HEK293 (cell line): ENCODE measurements around the gene MINDY2.
A peak's percentile ranks its signal among the peaks of the same experiment; 100 is the strongest.

Experiments
- CTCF ChIA-PET: fragments of 350-600 bp; formaldehyde crosslinking; extraction: SDS; loops from one replicate; lab custom pipeline; 2021; ENCODE audit warnings: antibody characterized with exemption; lab: Yijun Ruan, JAX
- POLR2A ChIA-PET: fragments of 300-600 bp; formaldehyde crosslinking; extraction: SDS; loops from one replicate; lab custom pipeline; 2020; ENCODE audit warnings: antibody characterized with exemption, inconsistent platforms; lab: Yijun Ruan, JAX
- H3K27ac ChIP-seq: fragments of 200-500 bp; sonication (Bioruptor generic); 2 replicates; pipeline ENCODE4 v1.5.1; 2014; ENCODE audit warnings: low read depth, low read length, control low read depth, inconsistent platforms; ENCODE audit errors: extremely low read depth
- H3K36me3 ChIP-seq, 2 experiments: fragments of 200-500 bp in 1 of 2; sonication (Bioruptor generic) in 1 of 2; 1 replicate in 1 of 2; 2 replicates in 1 of 2; pipeline ENCODE4 v1.5.1; 2014 to 2017; ENCODE audit warnings: inconsistent platforms in 2 of 2, low read length in 2 of 2; ENCODE audit not compliant: control insufficient read depth in 2 of 2, insufficient read depth in 1 of 2
- H3K4me1 ChIP-seq: fragments of 200-500 bp; sonication (Bioruptor generic); 2 replicates; pipeline ENCODE4 v1.5.1; 2014; ENCODE audit warnings: mild to moderate bottlenecking, low read length, inconsistent platforms; ENCODE audit not compliant: control insufficient read depth, insufficient read depth
- H3K4me3 ChIP-seq: 2 replicates; pipeline ENCODE4 v1.5.1; 2011; ENCODE audit warnings: low read depth, mild to moderate bottlenecking, control low read depth, low read length, moderate library complexity
- H3K9me3 ChIP-seq: fragments of 200-500 bp; sonication (Bioruptor generic); 2 replicates; pipeline ENCODE4 v1.5.1; 2014; ENCODE audit warnings: low read depth, low read length, inconsistent platforms; ENCODE audit not compliant: control insufficient read depth, insufficient read depth
- BCL6B ChIP-seq: fragments of 450-650 bp; formaldehyde crosslinking; IDR thresholded peaks from 2 replicates; pipeline ENCODE4 v1.5.1; 2017; ENCODE audit warnings: missing biosample characterization, missing genetic modification characterization
- GFI1B ChIP-seq: fragments of 450-650 bp; formaldehyde crosslinking; IDR thresholded peaks from 2 replicates; pipeline ENCODE4 v1.5.1; 2016; ENCODE audit warnings: missing biosample characterization, missing genetic modification characterization
- GLIS1 ChIP-seq: fragments of 450-650 bp; formaldehyde crosslinking; IDR thresholded peaks from 2 replicates; pipeline ENCODE4 v1.5.1; 2016; ENCODE audit warnings: missing biosample characterization, missing genetic modification characterization
- HOXD13 ChIP-seq: sonication (generic); formaldehyde crosslinking; IDR thresholded peaks from 2 replicates; pipeline ENCODE4 v1.8.0; 2022; ENCODE audit warnings: missing genetic modification reagents, borderline replicate concordance
- MEIS1 ChIP-seq: sonication (generic); formaldehyde crosslinking; IDR thresholded peaks from 2 replicates; pipeline ENCODE4 v1.8.1; 2022; ENCODE audit warnings: missing genetic modification reagents, mild to moderate bottlenecking, borderline replicate concordance
- MYNN ChIP-seq: fragments of 450-650 bp; formaldehyde crosslinking; IDR thresholded peaks from 2 replicates; pipeline ENCODE4 v1.5.1; 2016; ENCODE audit warnings: missing biosample characterization, missing genetic modification characterization, borderline replicate concordance
- WT1 ChIP-seq: fragments of 450-650 bp; formaldehyde crosslinking; IDR thresholded peaks from 2 replicates; pipeline ENCODE4 v1.5.1; 2016; ENCODE audit warnings: missing biosample characterization, missing genetic modification characterization
- ZBTB20 ChIP-seq: fragments of 450-650 bp; formaldehyde crosslinking; IDR thresholded peaks from 2 replicates; pipeline ENCODE4 v1.5.1; 2016; ENCODE audit warnings: missing biosample characterization, missing genetic modification characterization
- ZNF138 ChIP-seq: fragments of 450-650 bp; formaldehyde crosslinking; IDR thresholded peaks from 2 replicates; pipeline ENCODE4 v1.5.1; 2016; ENCODE audit warnings: missing biosample characterization, missing genetic modification characterization, borderline replicate concordance
- ZNF175 ChIP-seq: fragments of 450-650 bp; formaldehyde crosslinking; IDR thresholded peaks from 2 replicates; pipeline ENCODE4 v1.5.1; 2016; ENCODE audit warnings: missing biosample characterization, missing genetic modification characterization
- ZNF24 ChIP-seq: fragments of 450-650 bp; formaldehyde crosslinking; IDR thresholded peaks from 2 replicates; pipeline ENCODE4 v1.5.1; 2016; ENCODE audit warnings: missing biosample characterization, missing genetic modification characterization
- ZNF248 ChIP-seq: fragments of 450-650 bp; formaldehyde crosslinking; IDR thresholded peaks from 2 replicates; pipeline ENCODE4 v1.5.1; 2017; ENCODE audit warnings: missing biosample characterization, missing genetic modification characterization
- ZNF274 ChIP-seq, 2 experiments: fragments of 200-500 bp in 1 of 2; fragments of 450-650 bp in 1 of 2; sonication (Bioruptor generic) in 1 of 2; formaldehyde crosslinking in 1 of 2; IDR thresholded peaks; 2 replicates each; pipeline versions ENCODE4 v1.5.1 to v1.6.1; 2014 to 2016; ENCODE audit warnings: borderline replicate concordance in 1 of 2, inconsistent platforms in 1 of 2, low read length in 1 of 2, missing biosample characterization in 1 of 2, missing genetic modification characterization in 1 of 2
- ZNF280C ChIP-seq: fragments of 450-650 bp; formaldehyde crosslinking; IDR thresholded peaks from 2 replicates; pipeline ENCODE4 v1.5.1; 2016; ENCODE audit warnings: missing biosample characterization, missing genetic modification characterization
- ZNF335 ChIP-seq: fragments of 450-650 bp; formaldehyde crosslinking; conservative IDR thresholded peaks from 2 replicates; pipeline ENCODE4 v1.5.1; 2016; ENCODE audit warnings: missing biosample characterization, missing genetic modification characterization
- ZNF37A ChIP-seq: fragments of 450-650 bp; IDR thresholded peaks from 2 replicates; pipeline ENCODE4 v1.5.1; 2018; ENCODE audit warnings: missing biosample characterization, missing genetic modification characterization
- ZNF48 ChIP-seq: fragments of 450-650 bp; formaldehyde crosslinking; IDR thresholded peaks from 2 replicates; pipeline ENCODE4 v1.5.1; 2016; ENCODE audit warnings: missing biosample characterization, missing genetic modification characterization
- ZNF514 ChIP-seq: fragments of 450-650 bp; formaldehyde crosslinking; IDR thresholded peaks from 2 replicates; pipeline ENCODE4 v1.5.1; 2016; ENCODE audit warnings: missing biosample characterization, missing genetic modification characterization
- ZNF544 ChIP-seq: fragments of 450-650 bp; formaldehyde crosslinking; IDR thresholded peaks from 2 replicates; pipeline ENCODE4 v1.5.0; 2017; ENCODE audit warnings: missing biosample characterization, missing genetic modification characterization
- ZNF549 ChIP-seq: fragments of 450-650 bp; IDR thresholded peaks from 2 replicates; pipeline ENCODE4 v1.5.1; 2018; ENCODE audit warnings: missing biosample characterization, missing genetic modification characterization, mild to moderate bottlenecking, inconsistent platforms, moderate library complexity
- ZNF624 ChIP-seq: fragments of 450-650 bp; formaldehyde crosslinking; IDR thresholded peaks from 2 replicates; pipeline ENCODE4 v1.5.1; 2017; ENCODE audit warnings: missing biosample characterization, missing genetic modification characterization
- ZNF629 ChIP-seq: fragments of 450-650 bp; formaldehyde crosslinking; IDR thresholded peaks from 2 replicates; pipeline ENCODE4 v1.5.1; 2017; ENCODE audit warnings: missing biosample characterization, missing genetic modification characterization
- ZNF747 ChIP-seq: fragments of 450-650 bp; formaldehyde crosslinking; IDR thresholded peaks from 2 replicates; pipeline ENCODE4 v1.5.1; 2016; ENCODE audit warnings: missing biosample characterization, missing genetic modification characterization
- ZNF776 ChIP-seq: fragments of 450-650 bp; formaldehyde crosslinking; IDR thresholded peaks from 2 replicates; pipeline ENCODE4 v1.5.0; 2017; ENCODE audit warnings: missing biosample characterization, missing genetic modification characterization, borderline replicate concordance
- ZXDB ChIP-seq: fragments of 450-650 bp; formaldehyde crosslinking; IDR thresholded peaks from 2 replicates; pipeline ENCODE4 v1.5.1; 2016; ENCODE audit warnings: missing biosample characterization, missing genetic modification characterization
- TF ChIP-seq, protein P1 (sequence below): fragments of 450-650 bp; formaldehyde crosslinking; conservative IDR thresholded peaks from 2 replicates; pipeline ENCODE4 v1.5.1; 2016; ENCODE audit warnings: low read depth, missing biosample characterization, missing genetic modification characterization

The MINDY2 gene

GRCh38 chr15:58752716-58753115 is 18.4 kb upstream of the MINDY2 start:
- Histone ChIP-seq H3K4me1 (peaks cover 3% of the 10 kb centered on the region; the same call in 1 of the 2 replicates), H3K4me3 (no peak overlapping the region), H3K27ac (no peak overlapping the region), H3K9me3 (no peaks in the 10 kb centered on the region), H3K36me3 (no peaks in the 10 kb centered on the region)
- CTCF ChIA-PET, result no interaction called here
- TF ChIP-seq ZNF138 (tag by site-specific recombination) (no peak), GFI1B (tag by site-specific recombination) (no peak), GLIS1 (peak; percentile 41), ZNF48 (tag by site-specific recombination) (no peak)
- TF ChIP-seq, protein P1, sequence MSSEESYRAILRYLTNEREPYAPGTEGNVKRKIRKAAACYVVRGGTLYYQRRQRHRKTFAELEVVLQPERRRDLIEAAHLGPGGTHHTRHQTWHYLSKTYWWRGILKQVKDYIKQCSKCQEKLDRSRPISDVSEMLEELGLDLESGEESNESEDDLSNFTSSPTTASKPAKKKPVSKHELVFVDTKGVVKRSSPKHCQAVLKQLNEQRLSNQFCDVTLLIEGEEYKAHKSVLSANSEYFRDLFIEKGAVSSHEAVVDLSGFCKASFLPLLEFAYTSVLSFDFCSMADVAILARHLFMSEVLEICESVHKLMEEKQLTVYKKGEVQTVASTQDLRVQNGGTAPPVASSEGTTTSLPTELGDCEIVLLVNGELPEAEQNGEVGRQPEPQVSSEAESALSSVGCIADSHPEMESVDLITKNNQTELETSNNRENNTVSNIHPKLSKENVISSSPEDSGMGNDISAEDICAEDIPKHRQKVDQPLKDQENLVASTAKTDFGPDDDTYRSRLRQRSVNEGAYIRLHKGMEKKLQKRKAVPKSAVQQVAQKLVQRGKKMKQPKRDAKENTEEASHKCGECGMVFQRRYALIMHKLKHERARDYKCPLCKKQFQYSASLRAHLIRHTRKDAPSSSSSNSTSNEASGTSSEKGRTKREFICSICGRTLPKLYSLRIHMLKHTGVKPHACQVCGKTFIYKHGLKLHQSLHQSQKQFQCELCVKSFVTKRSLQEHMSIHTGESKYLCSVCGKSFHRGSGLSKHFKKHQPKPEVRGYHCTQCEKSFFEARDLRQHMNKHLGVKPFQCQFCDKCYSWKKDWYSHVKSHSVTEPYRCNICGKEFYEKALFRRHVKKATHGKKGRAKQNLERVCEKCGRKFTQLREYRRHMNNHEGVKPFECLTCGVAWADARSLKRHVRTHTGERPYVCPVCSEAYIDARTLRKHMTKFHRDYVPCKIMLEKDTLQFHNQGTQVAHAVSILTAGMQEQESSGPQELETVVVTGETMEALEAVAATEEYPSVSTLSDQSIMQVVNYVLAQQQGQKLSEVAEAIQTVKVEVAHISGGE (tag by site-specific recombination), result no peak
- POLR2A ChIA-PET, result interaction anchor here (0.7 kb wide), 1 partner anchor 426 kb away, joined by 3 read pairs; no protein-coding TSS in a partner anchor

GRCh38 chr15:58755350-58755749 is 15.8 kb upstream of the MINDY2 start:
- ChIA-PET CTCF (interaction anchor here (0.6 kb wide), 1 partner anchor 113 kb away, joined by 3 read pairs; no protein-coding TSS in a partner anchor), POLR2A (interaction anchor here (1.8 kb wide), 1 partner anchor 16 kb away, joined by 6 read pairs; the partner anchor contains the start of gene MINDY2)
- no peak for TF ChIP-seq MEIS1 (CRISPR knock-in tag)
- TF ChIP-seq GFI1B (tag by site-specific recombination), result no peak
- TF ChIP-seq WT1 (tag by site-specific recombination), result no peak
- no peak for TF ChIP-seq ZNF544 (tag by site-specific recombination)
- no peak for TF ChIP-seq ZNF629 (tag by site-specific recombination)
- TF ChIP-seq HOXD13 (CRISPR knock-in tag), result no peak
- TF ChIP-seq BCL6B (tag by site-specific recombination), result no peak
- TF ChIP-seq ZNF175, result no peak
- TF ChIP-seq ZNF747, result no peak

DNA sequence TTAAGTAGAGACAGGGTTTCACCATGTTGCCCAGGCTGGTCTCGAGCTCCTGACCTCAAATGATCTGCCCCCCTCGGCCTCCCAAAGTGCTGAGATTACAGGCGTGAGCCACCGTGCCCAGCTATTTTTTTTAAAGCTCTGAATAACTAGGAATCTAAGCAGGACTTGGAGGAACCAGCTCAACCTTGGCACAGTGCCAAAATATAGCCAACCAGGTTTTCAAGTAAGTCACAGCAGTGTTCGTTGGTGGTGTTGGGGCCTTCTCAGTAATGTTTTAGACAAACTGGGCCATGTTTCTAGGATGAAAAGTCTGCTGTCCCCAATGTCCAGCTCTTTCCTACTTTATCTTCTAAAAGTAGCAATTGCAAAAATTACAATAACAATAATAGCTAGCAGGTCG is 15.1 kb upstream of the MINDY2 start:
- H3K4me3 ChIP-seq, result no peak overlapping the region
- POLR2A ChIA-PET, result interaction anchor here (1.8 kb wide), 1 partner anchor 15 kb away, joined by 6 read pairs; the partner anchor contains the start of gene MINDY2
- H3K27ac ChIP-seq, result no peak overlapping the region
- peaks cover 3% of the 10 kb centered on the region; the same call in 1 of the 2 replicates for H3K4me1 ChIP-seq
- no peaks in the 10 kb centered on the region for H3K9me3 ChIP-seq
- CTCF ChIA-PET, result no interaction called here
- no peaks in the 10 kb centered on the region for H3K36me3 ChIP-seq
- no peak for TF ChIP-seq ZBTB20
- TF ChIP-seq ZNF544 (tag by site-specific recombination), result peak; percentile 93
- no peak for TF ChIP-seq ZNF280C (tag by site-specific recombination)
- TF ChIP-seq ZNF549, result peak; percentile 61; the same call in 1 of the 2 replicates
- TF ChIP-seq ZXDB (tag by site-specific recombination), result no peak
- TF ChIP-seq ZNF624 (tag by site-specific recombination), result 0 out of 2 replicates have a peak, but pooled peaks have one; percentile 49
- peak; percentile 54; the same call in 1 of the 2 replicates for TF ChIP-seq ZNF335
- peak; percentile 76 for TF ChIP-seq ZNF37A
- TF ChIP-seq MYNN, result no peak
- no peak for TF ChIP-seq ZNF514
- TF ChIP-seq ZNF248 (tag by site-specific recombination), result no peak
- TF ChIP-seq ZNF776 (tag by site-specific recombination), result peak; percentile 57; the same call in 1 of the 2 replicates
- no peak for TF ChIP-seq ZNF24 (tag by site-specific recombination)
- no peak for TF ChIP-seq ZNF274 (IDR thresholded peaks at IDR 0.05; ENCODE audit: low read length)
- no peak for TF ChIP-seq ZNF274 (tag by site-specific recombination; IDR thresholded peaks at IDR 0.05; ENCODE audit: borderline replicate concordance)

More at GRCh38 chr15:58755350-58755749, 15.8 kb upstream of the MINDY2 start:
- Histone ChIP-seq H3K9me3 (no peaks in the 10 kb centered on the region), H3K27ac (no peak overlapping the region), H3K4me3 (no peak overlapping the region), H3K4me1 (peaks cover 3% of the 10 kb centered on the region; the same call in 1 of the 2 replicates), H3K36me3 (no peaks in the 10 kb centered on the region)
